H1 (cell line): ENCODE data around the gene CSTF3. TPM values are rescaled to one million over a fixed set of nuclear protein-coding genes. Genes with fewer than 3 reads are reported as not detected.
A peak's percentile ranks its signal among the peaks of the same experiment; 100 is the strongest.

Experiments
- CTCF ChIA-PET: fragments of 300-600 bp; sonication (Branson Sonifier 250); formaldehyde crosslinking; loops from one replicate; lab custom pipeline; 2021; ENCODE audit not compliant: partially characterized antibody; lab: Charles Lee
- POLR2A ChIA-PET: fragments of 300-600 bp; sonication (Branson Sonifier 250); formaldehyde crosslinking; loops from one replicate; lab custom pipeline; 2021; ENCODE audit warnings: inconsistent platforms; ENCODE audit not compliant: partially characterized antibody; lab: Charles Lee
- DNase-seq, 2 experiments: peaks; one replicate each; pipeline versions ENCODE4 v3.0.0 to v3.0.0-alpha.2; 2010 to 2022; ENCODE audit warnings: low spot score in 2 of 2, low read depth in 1 of 2, mixed read lengths in 1 of 2
- FAIRE-seq: peaks from 2 replicates; lab custom pipeline; 2011; peaks lifted over from hg19 to GRCh38; lab: Jason Lieb, UNC
- H2AFZ ChIP-seq: 2 replicates; pipeline ENCODE4 v1.8.1; 2012; ENCODE audit warnings: low read length, inconsistent platforms
- H2AK5ac ChIP-seq: 2 replicates; pipeline ENCODE4 v1.6.1; 2013; ENCODE audit warnings: low read depth, low read length
- H2BK120ac ChIP-seq: replicated peaks from 2 replicates; pipeline ENCODE3; 2013; ENCODE audit warnings: low read depth, low read length, inconsistent platforms
- H2BK12ac ChIP-seq: 2 replicates; pipeline ENCODE4 v1.6.1; 2013; ENCODE audit warnings: low read depth, low read length
- H2BK15ac ChIP-seq: 2 replicates; pipeline ENCODE4 v1.6.1; 2013; ENCODE audit warnings: low read length
- H2BK20ac ChIP-seq: 2 replicates; pipeline ENCODE4 v1.6.1; 2013; ENCODE audit warnings: low read length
- H2BK5ac ChIP-seq: 2 replicates; pipeline ENCODE4 v1.6.1; 2013; ENCODE audit warnings: low read depth, low read length
- H3K14ac ChIP-seq: 2 replicates; pipeline ENCODE4 v1.6.1; 2013; ENCODE audit warnings: inconsistent platforms; ENCODE audit not compliant: insufficient read length
- H3K18ac ChIP-seq: 2 replicates; pipeline ENCODE4 v1.6.1; 2013; ENCODE audit warnings: low read length; ENCODE audit errors: extremely low read depth
- H3K23ac ChIP-seq: 2 replicates; pipeline ENCODE4 v1.6.1; 2013; ENCODE audit warnings: inconsistent platforms; ENCODE audit not compliant: insufficient read length
- H3K23me2 ChIP-seq: 2 replicates; pipeline ENCODE4 v1.6.1; 2013; ENCODE audit warnings: low read depth, low read length
- H3K27ac ChIP-seq: 2 replicates; pipeline ENCODE4 v1.6.1; 2011; ENCODE audit warnings: low read depth, low read length, inconsistent platforms
- H3K27me3 ChIP-seq, 4 experiments: replicated peaks in 1 of 4; 1 replicate in 1 of 4; 2 replicates in 3 of 4; pipeline versions ENCODE4 v1.6.1 to v1.8.1; 2011 to 2013; ENCODE audit warnings: low read length in 3 of 4, mild to moderate bottlenecking in 3 of 4, inconsistent platforms in 2 of 4, mixed read lengths in 2 of 4, moderate library complexity in 1 of 4; ENCODE audit not compliant: control insufficient read depth in 3 of 4, insufficient read depth in 3 of 4; ENCODE audit errors: extremely low read depth in 1 of 4
- H3K36me3 ChIP-seq, 4 experiments: 2 replicates each; pipeline versions ENCODE4 v1.6.1 to v1.8.1; 2011 to 2013; ENCODE audit warnings: mild to moderate bottlenecking in 4 of 4, low read length in 3 of 4, moderate library complexity in 2 of 4, control low read depth in 1 of 4, inconsistent platforms in 1 of 4; ENCODE audit not compliant: insufficient read depth in 4 of 4, control insufficient read depth in 2 of 4
- H3K4ac ChIP-seq: replicated peaks from 2 replicates; pipeline ENCODE3; 2013; ENCODE audit warnings: low read length, low read depth, mixed read lengths, inconsistent platforms; ENCODE audit not compliant: insufficient read length
- H3K4me1 ChIP-seq, 4 experiments: replicated peaks in 1 of 4; 1 replicate in 1 of 4; 2 replicates in 3 of 4; pipeline versions ENCODE4 v1.6.1 to v1.8.1; 2011 to 2013; ENCODE audit warnings: low read length in 3 of 4, inconsistent platforms in 2 of 4, mixed read lengths in 1 of 4; ENCODE audit not compliant: insufficient read depth in 4 of 4, control insufficient read depth in 3 of 4
- H3K4me2 ChIP-seq, 2 experiments: 2 replicates each; pipeline versions ENCODE4 v1.6.1 to v1.8.1; 2011 to 2013; ENCODE audit warnings: low read depth in 2 of 2, low read length in 2 of 2, control low read depth in 1 of 2, inconsistent platforms in 1 of 2, mild to moderate bottlenecking in 1 of 2; ENCODE audit not compliant: insufficient read depth in 1 of 2
- H3K4me3 ChIP-seq, 4 experiments: fragments of 200-600, 300-600 bp in 1 of 4; sonication (generic), shearing (Covaris generic), sonication (Bioruptor Twin) in 1 of 4; 2 replicates each; pipeline versions ENCODE4 v1.5.1 to v1.8.1; 2011 to 2016; ENCODE audit warnings: low read length in 4 of 4, low read depth in 3 of 4, control low read depth in 2 of 4, inconsistent platforms in 2 of 4, mild to moderate bottlenecking in 2 of 4, mixed read lengths in 1 of 4, moderate library complexity in 1 of 4; ENCODE audit not compliant: insufficient read depth in 2 of 4; ENCODE audit errors: extremely low read depth in 1 of 4
- H3K56ac ChIP-seq: replicated peaks from 2 replicates; pipeline ENCODE3; 2013; ENCODE audit warnings: low read depth, mild to moderate bottlenecking, mixed read lengths, low read length, inconsistent platforms; ENCODE audit not compliant: insufficient read length
- H3K79me1 ChIP-seq: 2 replicates; pipeline ENCODE4 v1.6.1; 2013; ENCODE audit warnings: low read depth, low read length, control low read depth
- H3K79me2 ChIP-seq, 2 experiments: 2 replicates each; pipeline versions ENCODE4 v1.6.1 to v1.8.1; 2012 to 2013; ENCODE audit warnings: low read length in 2 of 2, mild to moderate bottlenecking in 2 of 2, inconsistent platforms in 1 of 2; ENCODE audit not compliant: insufficient read depth in 2 of 2, control insufficient read depth in 1 of 2
- H3K9ac ChIP-seq, 4 experiments: replicated peaks in 1 of 4; 1 replicate in 1 of 4; 2 replicates in 3 of 4; pipeline versions ENCODE4 v1.6.1 to v1.8.1; 2011 to 2013; ENCODE audit warnings: low read depth in 3 of 4, low read length in 3 of 4, control low read depth in 2 of 4, mild to moderate bottlenecking in 2 of 4, moderate library complexity in 2 of 4, inconsistent platforms in 1 of 4; ENCODE audit errors: extremely low read depth in 1 of 4
- H3K9me3 ChIP-seq, 2 experiments: 2 replicates each; pipeline versions ENCODE4 v1.6.1 to v1.8.1; 2012 to 2013; ENCODE audit warnings: mild to moderate bottlenecking in 2 of 2, moderate library complexity in 2 of 2, control low read depth in 1 of 2, inconsistent platforms in 1 of 2, low read depth in 1 of 2, low read length in 1 of 2, mixed read lengths in 1 of 2; ENCODE audit not compliant: insufficient read depth in 2 of 2
- H4K20me1 ChIP-seq, 2 experiments: replicated peaks in 1 of 2; 2 replicates each; pipeline versions ENCODE3 to v1.8.1; 2011 to 2013; ENCODE audit warnings: inconsistent platforms in 2 of 2, low read length in 2 of 2, mild to moderate bottlenecking in 1 of 2; ENCODE audit not compliant: insufficient read depth in 2 of 2, control insufficient read depth in 1 of 2
- H4K5ac ChIP-seq: 2 replicates; pipeline ENCODE4 v1.6.1; 2013; ENCODE audit warnings: low read length, low read depth, mixed read lengths, inconsistent platforms; ENCODE audit not compliant: insufficient read length
- H4K8ac ChIP-seq: 2 replicates; pipeline ENCODE4 v1.8.0; 2013; ENCODE audit warnings: mild to moderate bottlenecking, moderate library complexity, low read length, inconsistent platforms; ENCODE audit not compliant: insufficient read depth; ENCODE audit errors: extremely low read depth
- H4K91ac ChIP-seq: replicated peaks from 2 replicates; pipeline ENCODE3; 2013; ENCODE audit warnings: low read length, mixed read lengths, inconsistent platforms; ENCODE audit not compliant: insufficient read length
- CHD2 ChIP-seq: IDR thresholded peaks from 2 replicates; pipeline ENCODE4 v1.6.1; 2012; ENCODE audit warnings: low read length, improper control_type of control experiment
- HDAC2 ChIP-seq, 2 experiments: fragments of 300-600 bp in 1 of 2; sonication (generic) in 1 of 2; IDR thresholded peaks; 2 replicates each; pipeline ENCODE4 v1.6.1; 2011 to 2012; ENCODE audit warnings: low read depth in 2 of 2, low read length in 2 of 2, mild to moderate bottlenecking in 2 of 2, moderate library complexity in 2 of 2, borderline replicate concordance in 1 of 2, inconsistent platforms in 1 of 2
- JUND ChIP-seq: IDR thresholded peaks from 2 replicates; pipeline ENCODE4 v1.6.1; 2011; ENCODE audit warnings: mild to moderate bottlenecking, improper control_type of control experiment, low read length
- SP2 ChIP-seq: IDR thresholded peaks from 2 replicates; pipeline ENCODE4 v1.6.1; 2012; ENCODE audit warnings: mild to moderate bottlenecking, low read length, inconsistent platforms
- TAF7 ChIP-seq: optimal IDR thresholded peaks from 2 replicates; pipeline ENCODE3; 2011; ENCODE audit warnings: low read depth, mild to moderate bottlenecking, inconsistent platforms, low read length, moderate library complexity, borderline replicate concordance
- WGBS, 2 experiments: shearing (Covaris generic) in 1 of 2; methylation state at CpG; one replicate each; pipeline versions ENCODE4 v1.1.6 to v1.1.7; 2013 to 2015; ENCODE audit warnings: low lambda C conversion rate in 2 of 2, mixed read lengths in 2 of 2, inconsistent platforms in 1 of 2, low coverage in 1 of 2, missing lambda C conversion rate in 1 of 2; ENCODE audit not compliant: insufficient replicate concordance in 2 of 2, insufficient coverage in 1 of 2, insufficient read length in 1 of 2; ENCODE audit errors: extremely low coverage in 1 of 2, missing lambda C conversion rate in 1 of 2; 5-methylcytosine and 5-hydroxymethylcytosine counted together
- polyA plus RNA-seq, 7 experiments: library from polyadenylated mRNA; depleted of rRNA in 3 of 7; stranded (reverse) in 5 of 7; unstranded in 2 of 7; fragments of >200 nt in 5 of 7; fragments of 200-250 nt in 2 of 7; gene quantifications; 1 replicate in 5 of 7; 2 replicates in 1 of 7; 4 replicates in 1 of 7; pipeline versions ENCODE4 v1.2.1 to v1.2.3, GENCODE V29; 2011 to 2013; ENCODE audit warnings: missing spikeins in 2 of 7, mixed read lengths in 2 of 7
- total RNA-seq: library from RNA; stranded (reverse); fragmentation: NEBNext Ultra II Directional; extraction: Animal tissue kit (Norgen Biotek cat#: 25700); gene quantifications from 2 replicates; pipeline ENCODE4 v1.2.1, GENCODE V29; 2021

The CSTF3 gene
- total and polyA plus RNA-seq, 2 of the 8 experiments (the other 6 are each of a cell fraction or from before 2014, with no cell fraction given) = 22.3 to 54.7 TPM

DNA sequence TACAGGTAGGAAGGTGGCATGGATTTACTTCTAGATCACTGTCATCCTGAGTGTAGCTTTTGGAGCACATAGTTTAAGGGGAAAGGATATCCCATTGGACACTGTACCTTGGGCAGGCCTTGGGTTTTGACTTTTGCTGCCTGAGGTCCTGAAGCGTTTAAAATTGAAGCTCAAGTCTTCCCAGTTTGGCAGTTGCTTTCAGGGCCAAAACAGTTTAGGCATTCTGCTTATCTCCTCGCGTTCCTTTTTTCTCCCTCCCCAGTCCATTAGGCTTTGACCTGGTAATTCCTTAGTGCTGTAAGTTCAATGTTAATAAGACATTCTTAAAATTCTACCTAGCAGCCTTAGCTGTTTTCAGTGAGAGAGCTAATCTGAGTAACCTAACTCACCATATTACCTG is 35.7 kb downstream of the CSTF3 start:
- CTCF ChIA-PET = interaction anchor here (0.7 to 2.6 kb wide), 3 partner anchors 15 to 87 kb away, joined by 3 to 7 read pairs (median 3); no protein-coding TSS in a partner anchor
- no peaks in the 10 kb centered on the region for H3K9me3 ChIP-seq
- H3K4me2 ChIP-seq = no peak overlapping the region
- H3K27ac ChIP-seq = 0 out of 2 replicates have a peak overlapping the region, but pooled peaks have one; percentile 1
- no peak overlapping the region for H4K91ac ChIP-seq
- no peak overlapping the region for H2BK120ac ChIP-seq
- H3K4ac ChIP-seq = no peak overlapping the region
- peaks cover 0 to 6% (median 0%) of the 10 kb centered on the region in 4 experiments; a peak in 3 of 7 replicates for H3K4me1 ChIP-seq
- no peak overlapping the region for H2BK20ac ChIP-seq
- H3K23ac ChIP-seq = no peak overlapping the region
- FAIRE-seq = no peak
- no peak overlapping the region for H2AK5ac ChIP-seq
- H3K14ac ChIP-seq = no peak overlapping the region
- H3K79me1 ChIP-seq = no peaks in the 10 kb centered on the region
- no peaks in the 10 kb centered on the region for H3K79me2 ChIP-seq
- H4K5ac ChIP-seq = no peak overlapping the region
- 89% methylated on average over 3 of the region's 3 CpGs; no CpG with 5 or more reads in 1 of the 2 experiments for WGBS, 2 experiments
- no peak overlapping the region for H3K56ac ChIP-seq
- POLR2A ChIA-PET = interaction anchor here (0.9 to 2.5 kb wide), 9 partner anchors 8 to 86 kb away, joined by 3 to 11 read pairs (median 6); partner anchors contain the start of gene TCP11L1
- no peaks in the 10 kb centered on the region for H4K20me1 ChIP-seq
- H3K27me3 ChIP-seq = no peaks in the 10 kb centered on the region
- no peak overlapping the region for H3K9ac ChIP-seq
- H2BK15ac ChIP-seq = no peak overlapping the region
- no peak overlapping the region for H2AFZ ChIP-seq
- H3K4me3 ChIP-seq = no peak overlapping the region
- no peak for TF ChIP-seq HDAC2 (IDR thresholded peaks at IDR 0.05; ENCODE audit: borderline replicate concordance in 1 of 2, low read depth in 2 of 2, low read length in 2 of 2)
- no peak for TF ChIP-seq SP2
- no peak for TF ChIP-seq TAF7
- TF ChIP-seq CHD2 = no peak
- TF ChIP-seq JUND = no peak
- no peak overlapping the region for H2BK12ac ChIP-seq
- no peaks in the 10 kb centered on the region; a peak in 3 of 8 replicates for H3K36me3 ChIP-seq
- no peak overlapping the region for H3K18ac ChIP-seq
- DNase-seq = no peak
- H3K23me2 ChIP-seq = no peaks in the 10 kb centered on the region
- H2BK5ac ChIP-seq = no peak overlapping the region
- no peak overlapping the region for H4K8ac ChIP-seq
